ENCODE data around the gene B3GALT6.
"Not testable (repeated sequence)": the region's sequence is repeated elsewhere in the genome, so short reads cannot be mapped to it uniquely, and the experiment has no call there.

The B3GALT6 gene

GRCh38 chr1:1232208-1232795, at the start of gene B3GALT6:
Gene B3GALT6, plus strand, starts transcription at chr1:1232237. Its CDS starts 42 bp downstream, at chr1:1232279.
- DNase-seq, result no peak

GRCh38 chr1:1182491-1183220, 49.4 kb upstream of the B3GALT6 start:
- no peak for DNase-seq

GRCh38 chr1:1183221-1183747, 48.8 kb upstream of the B3GALT6 start:
- DNase-seq, result no peak

- no peak for DNase-seq
Measured at GRCh38 chr1:1183833-1184775, 47.9 kb upstream of the B3GALT6 start.

- no peak for DNase-seq
Measured at GRCh38 chr1:1185101-1185765, 46.8 kb upstream of the B3GALT6 start.

GRCh38 chr1:1187938-1188337, 44.1 kb upstream of the B3GALT6 start:
- no peak for DNase-seq

- DNase-seq, result no peak
Measured at GRCh38 chr1:1189111-1189510, 42.9 kb upstream of the B3GALT6 start.

- no peak for DNase-seq
Measured at GRCh38 chr1:1191734-1192133, 40.3 kb upstream of the B3GALT6 start.

GRCh38 chr1:1194723-1195122, 37.3 kb upstream of the B3GALT6 start:
- no peak for DNase-seq

- not testable (repeated sequence) for DNase-seq
Measured at GRCh38 chr1:1195726-1196125, 36.3 kb upstream of the B3GALT6 start.

- peak in 1 of 2 experiments; percentile 34 for DNase-seq
Measured at GRCh38 chr1:1196431-1197187, 35.4 kb upstream of the B3GALT6 start.

- no peak for DNase-seq
Measured at GRCh38 chr1:1197188-1197500, 34.9 kb upstream of the B3GALT6 start.

GRCh38 chr1:1197551-1198422, 34.2 kb upstream of the B3GALT6 start:
- DNase-seq, result no peak

- no peak for DNase-seq
Measured at GRCh38 chr1:1198423-1199140, 33.5 kb upstream of the B3GALT6 start.

GRCh38 chr1:1199141-1199960, 32.7 kb upstream of the B3GALT6 start:
- no peak for DNase-seq

GRCh38 chr1:1199961-1200875, 31.8 kb upstream of the B3GALT6 start:
- no peak for DNase-seq

GRCh38 chr1:1200876-1201810, 30.9 kb upstream of the B3GALT6 start:
- DNase-seq, result no peak
